Amniotic epithelial cell (primary cell): ENCODE results near the gene KEAP1.
A peak's percentile ranks its signal among the peaks of the same experiment; 100 is the strongest.
"Not testable (repeated sequence)": the region's sequence is repeated elsewhere in the genome, so short reads cannot be mapped to it uniquely, and the experiment has no call there.

Source experiments
- DNase-seq: peaks from one replicate; pipeline ENCODE4 v3.0.0-alpha.2; 2010; ENCODE audit warnings: low read depth

The KEAP1 gene

GRCh38 chr19:10497371-10497770, 5.8 kb downstream of the KEAP1 start:
- no peak for DNase-seq

GRCh38 chr19:10491472-10492047, 11.6 kb downstream of the KEAP1 start:
- DNase-seq, result no peak

GRCh38 chr19:10486551-10486950, 16.6 kb downstream of the KEAP1 start:
- DNase-seq, result no peak

- peak; percentile 90 for DNase-seq
These were observed 24.2 kb downstream of the KEAP1 start for GRCh38 chr19:10478903-10479384.

- no peak for DNase-seq
These were observed 24.7 kb downstream of the KEAP1 start for GRCh38 chr19:10478476-10478875.

- no peak for DNase-seq
These were observed 28.1 kb downstream of the KEAP1 start for GRCh38 chr19:10474962-10475451.

- no peak for DNase-seq
These were observed 30.0 kb downstream of the KEAP1 start for GRCh38 chr19:10473192-10473591.

GRCh38 chr19:10471909-10472308, 31.2 kb downstream of the KEAP1 start:
- peak; percentile 61 for DNase-seq

GRCh38 chr19:10468133-10468532, 35.0 kb downstream of the KEAP1 start:
- no peak for DNase-seq

GRCh38 chr19:10467104-10467706, 36.0 kb downstream of the KEAP1 start:
- DNase-seq, result no peak

GRCh38 chr19:10464456-10464855, 38.7 kb downstream of the KEAP1 start:
- no peak for DNase-seq

GRCh38 chr19:10462557-10462956, 40.6 kb downstream of the KEAP1 start:
- no peak for DNase-seq

- DNase-seq, result not testable (repeated sequence)
These were observed 41.1 kb downstream of the KEAP1 start for GRCh38 chr19:10462042-10462441.

GRCh38 chr19:10461047-10461949, 41.9 kb downstream of the KEAP1 start:
- DNase-seq, result peak; percentile 90

GRCh38 chr19:10460714-10461046, 42.5 kb downstream of the KEAP1 start:
- DNase-seq, result no peak

GRCh38 chr19:10458733-10459132, 44.4 kb downstream of the KEAP1 start:
- not testable (repeated sequence) for DNase-seq

GRCh38 chr19:10454267-10454666, 48.9 kb downstream of the KEAP1 start:
- peak; percentile 36 for DNase-seq

- DNase-seq, result no peak
These were observed 49.3 kb downstream of the KEAP1 start for GRCh38 chr19:10453852-10454251.

- DNase-seq, result no peak
These were observed 50.2 kb downstream of the KEAP1 start for GRCh38 chr19:10452726-10453618.

- no peak for DNase-seq
These were observed 52.1 kb downstream of the KEAP1 start for GRCh38 chr19:10450853-10451609.
